Stimulated activated CD8-positive, alpha-beta memory T cell treated with anti-CD3 and anti-CD28 coated beads, Interleukin-12 subunit alpha, Interleukin-12 subunit beta, amount 100 ng/mL, for 1 hour (primary cell): ENCODE results near the gene GNL3.
"Not testable (repeated sequence)": the region's sequence is repeated elsewhere in the genome, so short reads cannot be mapped to it uniquely, and the experiment has no call there.

Source experiments
- DNase-seq: peaks from one replicate; pipeline ENCODE4 v3.0.0-alpha.2; 2020; ENCODE audit warnings: low read depth

Gene GNL3

DNA sequence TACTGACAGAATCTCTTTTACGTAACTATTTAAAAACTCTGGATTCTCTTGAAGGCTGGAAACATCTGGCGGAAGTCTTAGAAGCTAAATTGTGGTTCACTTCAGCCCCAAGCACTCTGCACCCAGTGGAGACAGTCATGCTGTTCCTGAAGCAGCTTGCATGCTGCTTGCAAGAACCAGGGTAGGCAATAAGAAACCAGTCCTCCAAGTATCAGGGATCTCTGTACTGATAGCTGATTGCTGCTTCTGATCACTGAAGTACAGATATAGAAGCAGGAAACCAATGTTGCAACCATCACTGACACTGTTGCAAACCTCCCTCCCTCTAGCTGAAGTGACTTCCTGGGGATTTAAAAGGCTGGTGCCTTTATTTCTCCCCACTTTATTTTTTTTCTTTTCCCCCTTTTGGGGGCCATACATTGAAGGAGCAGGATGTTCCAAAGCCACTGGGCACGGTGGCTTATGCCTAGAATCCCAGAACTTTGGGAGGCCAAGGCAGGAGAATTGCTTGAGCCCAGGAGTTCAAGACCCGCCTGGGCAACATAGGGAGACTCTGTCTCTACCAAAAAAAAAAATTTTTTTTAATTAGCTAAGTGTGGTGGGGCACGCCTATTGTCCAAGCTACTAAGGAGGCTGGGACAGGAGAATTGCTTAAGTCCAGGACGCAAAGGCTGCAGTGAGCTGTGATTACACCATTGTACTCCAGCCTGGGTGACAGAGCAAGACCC, 35.3 kb downstream of the GNL3 start:
- no peak for DNase-seq

DNA sequence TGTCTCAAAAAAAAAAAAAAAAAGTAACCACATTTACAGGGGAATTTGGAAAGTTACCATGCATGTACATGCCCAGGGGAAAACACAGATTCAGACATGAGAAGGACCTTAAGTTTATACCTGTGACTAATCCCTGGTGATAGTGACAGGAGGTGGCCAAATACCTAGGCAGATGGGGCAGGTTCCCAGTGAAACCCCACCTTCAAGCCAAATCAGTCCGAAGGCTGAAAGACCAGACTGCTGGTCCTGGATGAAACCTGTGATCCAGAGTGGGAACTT, 35.8 kb downstream of the GNL3 start:
- no peak for DNase-seq

DNA sequence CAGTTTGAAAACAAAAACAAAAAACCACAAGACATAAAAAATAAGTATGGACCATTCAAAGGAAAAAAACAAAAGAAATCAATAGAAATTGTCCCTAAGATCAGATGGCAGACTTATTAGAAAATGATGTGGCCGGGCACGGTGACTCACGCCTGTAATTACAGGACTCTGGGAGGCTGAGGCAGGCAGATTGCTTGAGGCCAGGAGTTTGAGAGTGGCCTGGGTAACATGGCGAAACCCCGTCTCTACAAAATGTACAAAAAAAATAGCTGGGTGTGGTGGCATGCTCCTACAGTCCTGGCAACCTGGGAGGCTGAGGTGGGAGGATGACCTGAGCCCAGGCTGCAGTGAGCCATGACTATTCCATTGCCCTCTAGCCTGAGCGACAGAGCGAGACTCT, 36.7 kb downstream of the GNL3 start:
- no peak for DNase-seq

DNA sequence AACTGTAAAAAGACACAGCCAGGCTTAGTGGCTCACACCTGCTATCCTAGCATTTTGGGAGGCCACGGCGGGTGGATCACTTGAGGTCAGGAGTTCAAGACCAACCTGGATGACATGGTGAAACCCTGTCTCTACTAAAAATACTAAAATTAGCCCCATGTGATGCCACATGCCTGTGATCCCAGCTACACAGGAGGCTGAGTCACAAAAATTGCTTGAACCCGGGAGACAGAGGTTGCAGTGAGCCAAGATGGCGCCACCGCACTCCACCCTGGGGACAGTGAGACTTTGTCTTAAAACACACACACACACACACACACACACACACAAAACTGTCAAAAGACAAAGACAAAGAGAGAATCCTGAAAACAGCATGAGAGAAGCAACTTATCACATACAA, 38.1 kb downstream of the GNL3 start:
- no peak for DNase-seq

DNA sequence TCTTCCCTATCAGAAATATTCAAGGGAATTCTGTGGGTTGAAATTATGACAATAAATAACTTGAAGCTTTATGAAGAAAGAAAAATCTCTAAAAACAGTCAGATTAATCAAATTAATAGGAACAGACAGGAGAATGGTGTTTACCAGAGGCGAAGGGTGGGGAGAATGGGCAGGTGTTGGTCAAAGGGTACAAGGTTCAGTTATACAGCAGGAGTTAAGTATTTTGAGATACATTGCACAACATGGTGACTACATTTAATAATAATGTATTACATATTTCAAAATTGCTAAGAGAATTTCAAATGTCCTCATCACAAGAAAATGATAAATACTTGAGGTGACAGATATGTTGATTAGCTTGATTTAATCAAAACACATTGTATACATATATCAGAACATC, 38.7 kb downstream of the GNL3 start:
- DNase-seq: no peak

DNA sequence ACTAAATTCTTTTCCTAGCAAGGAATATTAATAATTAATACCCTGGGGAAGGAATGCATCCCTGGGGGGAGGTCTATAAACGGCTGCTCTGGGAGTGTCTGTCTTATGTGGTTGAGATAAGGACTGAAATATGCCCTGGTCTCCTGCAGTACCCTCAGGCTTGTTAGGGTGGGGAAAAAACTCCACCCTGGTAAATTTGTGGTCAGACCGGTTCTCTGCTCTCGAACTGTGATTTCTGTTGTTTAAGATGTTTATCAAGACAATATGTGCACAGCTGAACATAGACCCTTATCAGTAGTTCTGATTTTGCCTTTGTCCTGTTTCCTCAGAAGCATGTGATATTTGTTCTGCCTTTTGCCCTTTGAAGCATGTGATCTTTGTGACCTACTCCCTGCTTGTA, 42.9 kb downstream of the GNL3 start:
- not testable (repeated sequence) for DNase-seq

DNA sequence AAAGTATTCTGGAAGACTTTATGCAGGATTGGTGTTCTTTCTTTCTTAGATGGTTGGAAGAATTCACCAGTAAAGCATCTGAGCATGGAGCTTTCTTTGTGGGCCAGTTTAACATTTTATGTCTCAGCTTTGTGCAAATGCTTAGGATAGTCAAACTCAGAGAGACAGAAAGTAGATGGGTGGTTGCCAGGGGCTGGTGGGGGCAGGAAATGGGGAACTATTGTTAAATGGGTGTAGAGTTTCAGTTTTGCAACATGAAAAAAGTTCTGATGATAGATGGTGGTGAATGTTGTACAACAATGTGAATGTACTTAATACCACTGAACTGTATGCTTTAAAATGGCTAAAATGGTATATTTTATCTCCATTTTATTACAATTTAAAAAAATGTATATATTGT, 44.8 kb downstream of the GNL3 start:
- no peak for DNase-seq

DNA sequence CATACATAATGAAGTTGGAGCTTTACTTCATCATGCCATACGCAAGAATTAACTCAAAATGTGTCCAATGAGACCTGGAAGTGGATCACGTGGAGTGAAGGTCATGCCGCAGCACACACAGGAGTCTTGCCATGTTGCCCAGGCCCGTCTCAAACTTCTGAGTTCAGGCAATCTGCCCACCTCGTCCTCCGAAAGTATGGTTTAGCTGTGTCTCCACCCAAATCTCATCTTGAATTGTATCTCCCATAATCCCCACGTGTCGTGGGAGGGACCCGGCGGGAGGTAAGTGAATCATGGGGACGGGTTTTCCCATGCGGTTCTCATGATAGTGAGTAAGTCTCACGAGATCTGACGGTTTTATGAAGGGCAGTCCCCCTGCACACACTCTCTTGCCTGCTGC, 45.8 kb downstream of the GNL3 start:
- no peak for DNase-seq

DNA sequence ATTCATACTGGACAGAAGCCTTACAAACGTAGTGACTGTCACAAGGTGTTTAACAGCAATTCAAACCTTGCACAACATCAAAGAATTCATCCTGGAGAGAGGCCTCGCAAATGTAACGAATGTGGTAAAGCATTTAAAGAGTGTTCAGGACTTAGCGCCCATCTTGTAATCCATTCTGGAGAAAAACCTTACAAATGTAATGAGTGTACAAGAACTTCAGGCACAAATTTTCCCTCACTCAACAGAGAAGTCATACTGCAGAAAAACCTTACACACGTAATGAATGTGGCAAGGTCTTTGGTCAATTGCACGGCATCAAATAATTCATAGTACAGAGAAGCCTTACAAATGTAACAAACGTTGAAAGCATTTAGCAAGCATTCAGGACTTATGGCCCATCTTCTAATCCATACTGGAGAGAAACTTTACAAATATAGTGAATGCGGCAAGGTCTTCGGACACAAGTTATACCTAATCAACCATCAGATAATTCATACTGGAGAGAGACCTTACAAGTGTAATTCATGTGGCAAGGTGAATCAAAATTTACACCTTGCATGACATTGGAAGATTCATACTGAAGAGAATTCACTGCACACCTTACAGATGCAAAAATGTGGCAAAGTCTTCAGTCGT, 47.5 kb downstream of the GNL3 start:
- no peak for DNase-seq

DNA sequence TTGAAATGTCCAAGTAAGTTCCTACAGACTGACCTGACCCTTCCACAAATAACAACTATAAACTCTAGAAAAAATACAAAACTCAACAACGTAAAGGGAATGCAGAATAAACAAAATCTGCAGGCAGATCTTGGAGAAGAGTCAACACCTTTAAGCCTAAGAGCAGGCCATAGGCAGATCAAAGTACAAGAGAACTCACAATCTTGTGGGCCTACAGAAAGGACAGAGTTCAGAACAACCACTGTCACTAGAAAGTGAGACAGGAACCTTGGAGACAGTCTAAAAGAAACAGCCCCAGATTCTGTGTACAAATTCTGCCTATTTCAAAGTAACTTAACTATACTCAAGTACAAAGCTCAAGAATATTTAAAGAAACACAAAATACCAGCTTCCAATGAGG, 53.9 kb downstream of the GNL3 start:
- DNase-seq: no peak

DNA sequence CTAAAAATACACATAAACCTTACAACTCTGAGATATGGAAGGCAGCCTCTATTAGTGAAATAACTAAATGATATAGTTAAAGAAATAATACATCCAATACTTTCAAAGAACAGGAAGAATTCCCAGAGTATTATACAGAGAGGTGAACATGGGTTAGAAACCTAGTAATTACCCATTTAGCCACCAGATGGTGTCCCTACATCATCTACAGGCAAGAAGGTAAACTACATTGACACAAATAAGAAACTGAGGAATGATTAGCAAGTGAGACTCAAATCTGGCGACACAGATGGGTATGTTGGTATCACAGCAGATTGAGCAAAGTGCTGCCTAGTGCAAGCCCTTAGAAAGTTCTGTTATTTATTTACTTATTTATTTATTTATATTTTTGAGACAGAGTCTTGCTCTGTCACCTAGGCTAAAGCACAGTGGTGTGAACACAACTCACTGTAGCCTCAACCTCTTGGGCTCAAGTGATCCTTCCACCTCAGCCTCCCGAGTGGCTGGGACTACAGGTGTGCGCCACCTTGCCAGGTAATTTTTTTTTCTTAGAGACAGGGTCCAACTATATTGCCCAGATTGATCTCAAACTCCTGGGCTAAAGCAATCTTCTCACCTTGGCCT, 56.7 kb downstream of the GNL3 start:
- DNase-seq: no peak

DNA sequence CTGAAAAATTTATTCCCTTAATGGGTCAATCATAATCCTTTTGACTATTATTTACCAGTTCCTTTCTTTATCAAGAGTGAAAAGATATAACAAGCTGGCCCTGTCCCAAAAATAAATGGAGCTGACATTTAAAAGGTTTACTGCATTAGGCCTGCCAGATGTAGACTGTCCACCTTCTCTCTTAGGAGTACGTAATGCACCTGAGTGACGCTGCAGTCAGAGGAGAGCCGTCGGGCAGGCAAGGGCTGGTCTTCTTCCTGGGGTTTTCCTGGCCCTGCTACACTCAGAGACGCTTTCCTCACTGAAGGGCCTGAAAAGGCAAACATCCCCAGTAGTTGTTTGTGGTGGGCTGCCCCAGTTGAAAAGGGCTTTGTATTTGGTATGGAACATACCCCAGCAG, 57.3 kb downstream of the GNL3 start:
- no peak for DNase-seq

DNA sequence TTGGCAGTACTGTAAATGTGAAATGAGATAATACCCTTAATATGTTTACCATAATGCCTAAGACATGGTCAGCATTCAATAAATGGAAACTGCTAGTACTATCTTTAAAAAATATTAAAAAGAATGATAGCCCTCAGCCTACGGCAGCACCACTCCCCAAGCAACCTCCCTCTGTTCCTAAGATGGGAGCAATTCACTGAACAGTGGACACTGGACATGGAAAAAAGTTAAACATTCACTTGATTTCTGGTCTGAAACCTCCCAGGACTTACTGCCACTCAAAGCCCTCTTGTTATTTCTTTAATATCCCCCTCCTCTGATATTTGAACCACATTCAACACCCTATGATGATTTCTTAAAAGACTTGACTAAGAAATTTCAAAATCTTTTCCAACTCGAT, 57.9 kb downstream of the GNL3 start:
- no peak for DNase-seq
